HG03175 (cell line): ENCODE measurements around the gene FMNL3.
"Not testable (repeated sequence)": the region's sequence is repeated elsewhere in the genome, so short reads cannot be mapped to it uniquely, and the experiment has no call there.

Experiments used
- ATAC-seq: cut with Tn5 transposase; IDR thresholded peaks from one replicate; pipeline ENCODE4 v1.9.1; 2021; ENCODE audit warnings: mild to moderate bottlenecking, moderate library complexity; ENCODE audit not compliant: unreplicated experiment

Gene FMNL3

GRCh38 chr12:49707128-49707811 is at the start of gene FMNL3:
Gene FMNL3 (minus strand): TSS chr12:49707405. CDS start chr12:49707180, 225 bp downstream.
- peak; percentile 87 for ATAC-seq

GRCh38 chr12:49750996-49751393 is 43.8 kb upstream of the FMNL3 start:
- ATAC-seq = no peak

GRCh38 chr12:49750027-49750995 is 43.1 kb upstream of the FMNL3 start:
- no peak for ATAC-seq

DNA sequence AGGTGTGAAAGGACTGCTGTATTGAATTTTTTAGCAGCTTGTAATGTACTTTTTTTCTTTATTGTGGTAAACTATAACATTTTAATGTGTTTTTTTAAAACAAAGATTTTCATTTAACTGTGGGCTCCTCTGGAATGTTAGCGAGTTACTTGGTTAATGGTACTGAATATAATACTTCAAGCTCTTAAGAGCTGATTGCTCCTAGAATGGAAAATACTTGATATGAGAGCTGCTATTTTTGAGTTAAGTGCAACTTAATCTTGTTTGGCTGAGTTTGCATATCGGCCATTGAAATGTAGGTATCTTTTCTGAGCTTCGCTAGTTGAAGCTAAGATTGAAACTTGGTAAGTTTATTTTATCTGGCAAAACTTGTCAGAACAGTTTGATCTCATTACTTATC is 41.6 kb upstream of the FMNL3 start:
- ATAC-seq = no peak

DNA sequence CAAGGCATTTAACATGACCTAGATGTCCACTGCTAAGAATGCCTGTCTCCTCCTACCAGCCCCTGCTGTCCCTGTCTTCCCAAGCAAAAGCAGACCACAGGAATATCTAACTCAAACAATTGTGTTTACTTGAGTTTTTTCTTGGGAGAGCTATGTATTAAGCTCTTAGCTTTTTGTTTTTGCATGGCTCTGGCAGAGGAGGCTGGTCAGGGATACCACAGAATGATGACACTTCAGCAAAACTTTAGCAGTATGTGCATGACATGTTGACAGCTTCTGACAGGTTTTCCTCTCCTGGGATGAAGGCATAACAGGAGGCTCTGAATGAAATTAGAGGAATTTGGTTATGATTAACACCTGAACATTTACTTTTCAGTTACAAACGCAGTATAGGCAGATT is 41.1 kb upstream of the FMNL3 start:
- no peak for ATAC-seq

DNA sequence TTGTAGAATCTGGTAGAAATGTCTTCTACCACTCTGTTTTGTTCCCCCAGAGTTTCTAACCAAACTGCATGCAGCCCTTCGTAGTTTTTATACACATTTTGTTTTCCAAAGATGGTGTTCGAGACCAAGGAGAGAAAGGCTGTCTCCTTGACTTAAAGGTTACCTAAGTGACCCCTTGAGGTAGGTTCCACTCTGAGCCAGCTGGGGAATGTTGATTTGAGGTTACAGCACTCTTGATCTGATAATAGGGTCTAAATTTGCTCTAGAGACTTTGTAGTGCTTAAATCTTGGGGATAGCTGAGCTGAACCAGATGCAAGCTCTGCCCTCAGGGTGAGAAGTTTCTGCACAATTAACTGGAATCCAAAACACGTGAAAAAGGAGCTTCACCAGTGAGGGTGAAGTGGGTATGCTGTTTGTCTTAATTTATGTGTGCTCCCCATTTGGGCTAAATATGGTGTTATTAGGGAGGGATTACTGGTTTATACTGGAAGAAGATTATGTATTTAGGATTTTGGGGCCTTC is 37.2 kb upstream of the FMNL3 start:
- no peak for ATAC-seq

DNA sequence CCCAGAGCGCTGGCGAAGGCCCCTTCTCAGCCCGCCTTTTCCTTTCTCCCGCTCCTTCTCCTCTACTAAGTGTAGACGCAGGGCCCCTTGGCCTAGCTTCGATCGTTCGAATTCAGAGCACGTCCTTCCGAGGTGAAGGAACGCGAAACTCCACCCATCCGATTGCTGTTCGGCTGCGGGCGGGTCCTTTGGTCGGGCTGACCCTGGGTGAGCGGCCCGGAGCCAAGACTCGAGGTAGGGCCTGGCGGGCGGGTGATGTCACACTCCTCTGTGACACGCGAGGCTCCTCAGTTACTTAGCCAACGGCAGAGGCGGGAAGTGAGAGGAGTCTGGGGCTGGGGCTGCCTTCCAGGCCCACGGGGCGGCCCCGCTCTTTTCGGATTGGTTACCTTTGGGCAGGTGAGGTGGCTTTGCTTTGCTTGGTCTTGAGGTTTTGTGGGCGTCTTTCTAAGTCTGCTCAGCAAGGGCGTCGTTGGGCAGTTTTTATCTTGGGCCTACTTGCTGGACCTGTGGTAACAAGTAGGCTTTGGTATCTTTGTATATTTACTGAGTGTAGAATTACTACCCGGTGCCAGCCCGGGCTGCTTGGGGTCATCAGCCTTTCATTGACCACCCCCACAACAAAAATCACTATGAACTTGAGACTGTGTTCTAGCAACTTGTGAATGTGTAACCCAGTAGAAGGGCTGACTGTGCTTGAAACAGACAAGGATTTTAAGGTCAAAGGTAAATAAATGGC is 34.8 kb upstream of the FMNL3 start:
- ATAC-seq = peak; percentile 55

DNA sequence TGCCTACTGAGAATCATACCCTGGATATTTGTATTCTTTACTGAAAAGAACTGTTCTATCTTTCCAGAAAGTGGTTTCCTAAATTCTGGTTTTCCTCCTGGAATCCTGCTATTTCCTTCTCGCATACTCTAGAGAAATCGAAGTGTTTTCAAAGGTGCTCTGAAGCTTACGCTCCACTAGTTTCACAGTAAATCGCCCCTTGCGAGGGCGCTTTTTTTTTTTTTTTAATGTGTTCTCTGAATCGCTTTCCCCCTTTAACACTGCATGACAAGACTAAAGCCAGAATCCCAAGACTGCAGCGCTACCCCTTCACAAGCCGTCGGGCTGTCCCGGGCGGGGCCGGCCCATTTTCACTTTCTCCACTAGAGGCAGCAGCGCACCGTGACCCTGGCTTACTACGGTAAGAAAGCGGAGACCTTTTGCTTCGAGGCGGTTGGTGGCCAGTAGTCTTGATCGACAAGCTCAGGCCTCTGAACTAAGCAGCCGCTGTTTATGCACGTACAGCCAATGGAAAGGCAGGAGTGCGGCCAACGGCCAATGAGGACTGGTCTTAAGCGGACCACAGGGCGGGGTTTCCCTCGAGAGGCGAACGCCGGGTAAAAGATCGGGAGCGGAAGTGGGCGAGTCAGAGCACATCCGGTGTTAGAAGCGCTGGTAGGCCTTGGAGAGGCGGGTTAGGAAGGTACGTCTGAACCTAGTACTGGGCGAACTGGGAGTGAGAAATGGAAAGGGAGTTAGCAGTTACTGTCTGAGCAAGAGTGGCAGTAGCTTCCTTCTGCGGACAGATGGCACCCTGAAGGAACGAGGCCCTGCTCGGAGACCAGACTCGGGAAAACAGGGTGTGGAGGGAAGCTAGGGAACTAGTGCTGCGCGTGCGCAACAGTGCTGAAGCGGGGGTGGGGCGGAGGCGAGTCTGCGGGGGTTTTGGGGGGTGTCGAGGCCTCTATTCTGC is 34.0 kb upstream of the FMNL3 start, which contains the start of gene TMBIM6:
Gene TMBIM6, plus strand, starts transcription at position 628 of the 952 bp plus-strand sequence. CDS start 10,937 bp downstream, outside the sequence.
- ATAC-seq = peak; percentile 93

DNA sequence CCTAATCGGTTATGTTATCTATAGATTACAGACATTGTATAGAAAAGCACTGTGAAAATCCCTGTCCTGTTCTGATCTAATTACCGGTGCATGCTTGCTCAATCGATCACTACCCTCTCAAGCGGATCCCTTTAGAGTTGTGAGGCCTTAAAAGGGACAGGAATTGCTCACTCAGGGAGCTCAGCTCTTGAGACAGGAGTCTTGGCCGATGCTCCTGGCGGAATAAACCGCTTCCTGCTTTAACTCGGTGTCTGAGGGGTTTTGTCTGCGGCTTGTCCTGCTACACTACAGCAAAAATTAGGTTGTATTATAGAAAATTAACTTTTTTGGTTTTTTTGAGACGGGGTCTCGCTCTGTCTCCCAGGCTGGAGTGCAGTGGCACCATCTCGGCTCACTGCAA is 33.1 kb upstream of the FMNL3 start:
- not testable (repeated sequence) for ATAC-seq

DNA sequence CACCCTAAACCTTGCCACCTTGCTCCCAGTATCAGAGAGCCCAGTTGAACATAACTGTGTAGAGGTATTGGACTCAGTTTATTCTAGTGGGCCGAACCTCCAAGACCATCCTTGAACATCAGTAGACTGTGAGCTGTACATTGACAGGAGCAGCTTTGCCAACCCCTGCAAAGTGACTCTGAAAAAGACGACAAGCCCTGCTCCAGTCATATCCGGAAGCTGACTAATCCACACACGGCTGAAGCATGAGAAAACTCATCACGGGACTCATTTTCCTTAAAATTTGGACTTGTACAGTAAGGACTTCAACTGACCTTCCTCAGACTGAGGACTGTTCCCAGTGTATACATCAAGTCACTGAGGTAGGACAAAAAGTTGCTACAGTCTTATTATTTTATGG is 31.5 kb upstream of the FMNL3 start:
- not testable (repeated sequence) for ATAC-seq

DNA sequence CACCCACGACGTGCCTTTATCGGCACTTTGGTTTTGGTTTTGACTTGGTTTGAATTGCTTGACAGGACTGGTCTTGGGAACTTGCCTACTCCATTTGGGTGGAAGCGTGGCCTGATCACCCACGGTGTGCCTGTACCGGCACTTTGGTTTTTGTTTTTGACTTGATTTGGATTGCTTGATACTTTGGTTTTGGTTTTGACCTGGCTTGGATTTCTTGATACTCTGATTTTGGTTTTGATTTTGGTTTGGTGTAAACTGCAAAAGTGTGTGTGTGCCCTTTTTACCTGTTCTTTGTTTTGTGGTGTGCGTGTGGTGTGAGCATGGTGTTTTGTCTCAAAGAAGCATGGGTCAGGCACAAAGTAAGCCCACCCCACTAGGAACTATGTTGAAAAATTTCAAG is 27.7 kb upstream of the FMNL3 start:
- ATAC-seq = not testable (repeated sequence)

DNA sequence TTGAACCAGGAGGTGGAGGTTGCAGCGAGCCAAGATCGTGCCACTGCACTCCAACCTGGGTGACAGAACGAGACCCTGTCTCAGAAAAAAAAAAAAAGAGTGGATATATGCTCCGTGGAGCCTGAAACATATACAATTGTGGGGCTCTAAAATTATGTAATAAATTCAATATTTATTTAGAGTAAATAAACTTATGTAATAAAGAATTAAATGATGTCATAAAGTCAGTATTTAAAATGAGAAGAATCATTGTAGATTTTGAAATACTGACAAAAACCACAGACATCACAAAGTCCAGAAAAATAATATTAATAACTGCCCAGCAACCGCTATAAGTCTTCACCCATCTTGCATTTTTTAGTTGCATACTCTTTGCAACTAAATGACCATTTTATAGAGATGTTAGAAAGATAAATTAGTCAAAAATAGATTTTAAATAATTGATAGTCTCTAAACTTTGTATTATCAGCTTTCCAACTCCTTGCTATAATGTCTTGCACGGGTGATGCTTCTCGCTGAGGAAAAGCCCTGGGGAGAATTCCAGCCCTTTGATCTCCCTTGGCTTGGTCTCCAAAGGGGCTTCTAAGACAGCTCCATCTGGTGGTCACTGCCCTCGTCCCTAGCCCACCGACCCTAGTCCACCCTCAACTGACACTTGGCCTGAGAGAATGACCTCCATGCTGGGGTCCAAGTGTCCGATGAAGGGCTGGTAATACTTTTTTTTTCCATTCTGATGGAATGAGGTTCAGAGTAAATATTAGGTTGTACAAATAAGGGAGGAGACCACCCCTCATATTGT is 26.2 kb upstream of the FMNL3 start:
- no peak for ATAC-seq

GRCh38 chr12:49730568-49731101 is 23.4 kb upstream of the FMNL3 start:
- ATAC-seq = no peak

- no peak for ATAC-seq
Observed at GRCh38 chr12:49730050-49730449, 22.8 kb upstream of the FMNL3 start.

DNA sequence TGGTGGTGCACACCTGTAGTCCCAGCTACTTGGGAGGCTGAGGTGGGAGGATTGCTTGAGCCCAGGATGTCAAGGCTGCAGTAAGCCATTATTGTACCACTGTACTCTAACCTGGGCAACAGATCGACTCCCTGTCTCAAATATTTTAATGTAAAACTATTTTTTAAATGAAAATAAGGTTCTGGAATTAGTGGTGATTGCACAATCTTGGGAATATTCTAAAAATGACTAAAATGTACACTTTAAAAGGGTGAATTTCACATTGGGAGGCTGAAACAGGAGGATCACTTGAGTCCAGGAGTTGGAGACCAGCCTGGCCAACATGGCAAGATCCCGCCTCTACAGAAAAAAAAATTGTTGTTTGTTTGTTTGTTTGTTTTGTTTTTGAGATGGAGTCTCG is 21.2 kb upstream of the FMNL3 start:
- ATAC-seq = no peak

GRCh38 chr12:49721355-49721754 is 14.2 kb upstream of the FMNL3 start:
- ATAC-seq = not testable (repeated sequence)

DNA sequence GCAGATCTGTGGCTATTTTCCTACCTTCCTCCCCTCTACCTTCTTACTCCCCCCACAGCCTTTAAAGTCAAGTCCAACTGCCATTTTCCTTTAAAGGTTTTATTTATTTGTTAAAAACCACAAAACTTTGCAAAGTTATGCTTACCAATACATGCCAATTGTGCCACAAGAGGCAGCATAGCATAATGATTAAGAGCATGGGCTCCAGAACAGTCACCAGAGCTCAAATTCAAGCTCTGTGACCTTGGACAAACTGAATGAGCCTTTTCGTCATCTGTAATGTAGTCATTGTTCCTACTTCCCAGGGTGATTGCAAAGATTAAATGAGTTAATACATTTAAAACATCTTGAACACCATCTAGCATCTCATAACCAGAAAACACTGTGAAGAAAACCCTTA is 13.0 kb upstream of the FMNL3 start:
- ATAC-seq = no peak

- ATAC-seq = not testable (repeated sequence)
Observed at GRCh38 chr12:49717800-49718199, 10.6 kb upstream of the FMNL3 start.

- ATAC-seq = peak; percentile 77
Observed at GRCh38 chr12:49716553-49716952, 9.3 kb upstream of the FMNL3 start.
